MM.1S (cell line): ENCODE measurements around the gene NCBP2.

ENCODE experiments used
- DNase-seq: peaks from one replicate; pipeline ENCODE4 v3.0.0-alpha.2; 2015
- H2AFZ ChIP-seq: fragments of 300-600 bp; sonication (generic); 2 replicates; pipeline ENCODE4 v1.6.0; 2016; ENCODE audit warnings: antibody characterized with exemption, low read length
- H3F3A ChIP-seq: fragments of 300-600 bp; sonication (generic); 2 replicates; pipeline ENCODE4 v1.6.1; 2016; ENCODE audit warnings: mild to moderate bottlenecking, antibody characterized with exemption, low read length, moderate library complexity, mixed read lengths; ENCODE audit not compliant: insufficient read depth
- H3K27ac ChIP-seq: fragments of 300-600 bp; sonication (generic); 2 replicates; pipeline ENCODE4 v1.5.1; 2016; ENCODE audit warnings: mild to moderate bottlenecking, low read length
- H3K27me3 ChIP-seq: fragments of 300-600 bp; sonication (generic); replicated peaks from 2 replicates; pipeline ENCODE4 v1.6.0; 2016; ENCODE audit warnings: low read length; ENCODE audit not compliant: insufficient read depth
- H3K36me3 ChIP-seq: fragments of 300-600 bp; sonication (generic); replicated peaks from 2 replicates; pipeline ENCODE4 v1.6.1; 2016; ENCODE audit warnings: mild to moderate bottlenecking, low read length, mixed read lengths; ENCODE audit not compliant: insufficient read depth
- H3K4me1 ChIP-seq: fragments of 300-600 bp; sonication (generic); 2 replicates; pipeline ENCODE4 v1.6.1; 2016; ENCODE audit warnings: low read length, mixed read lengths
- H3K4me2 ChIP-seq: fragments of 300-600 bp; sonication (generic); 2 replicates; pipeline ENCODE4 v1.6.0; 2016; ENCODE audit warnings: low read depth, low read length
- H3K4me3 ChIP-seq: fragments of 300-600 bp; sonication (generic); 2 replicates; pipeline ENCODE4 v1.5.1; 2016; ENCODE audit warnings: low read length, mixed read lengths
- H3K79me2 ChIP-seq: fragments of 300-600 bp; sonication (generic); 2 replicates; pipeline ENCODE4 v1.6.1; 2016; ENCODE audit warnings: mixed run types, low read length, mixed read lengths
- H3K9ac ChIP-seq: fragments of 300-600 bp; sonication (generic); 2 replicates; pipeline ENCODE4 v1.6.1; 2016; ENCODE audit warnings: low read length, mixed read lengths
- H3K9me2 ChIP-seq: fragments of 300-600 bp; sonication (generic); replicated peaks from 2 replicates; pipeline ENCODE4 v1.6.1; 2016; ENCODE audit warnings: mild to moderate bottlenecking, low read length, mixed read lengths; ENCODE audit not compliant: insufficient read depth
- H3K9me3 ChIP-seq: fragments of 300-600 bp; sonication (generic); replicated peaks from 2 replicates; pipeline ENCODE4 v1.6.1; 2016; ENCODE audit warnings: mild to moderate bottlenecking, low read length, mixed read lengths; ENCODE audit not compliant: insufficient read depth
- H4K20me1 ChIP-seq: fragments of 300-600 bp; sonication (generic); 2 replicates; pipeline ENCODE4 v1.6.1; 2016; ENCODE audit warnings: mild to moderate bottlenecking, low read length, moderate library complexity, mixed read lengths; ENCODE audit not compliant: insufficient read depth
- CTCF ChIP-seq: fragments of 300-600 bp; sonication (generic); IDR thresholded peaks from 2 replicates; pipeline ENCODE4 v1.5.1; 2016; ENCODE audit warnings: antibody characterized with exemption, low read length, mixed read lengths
- EZH2 ChIP-seq: fragments of 300-600 bp; sonication (generic); optimal IDR thresholded peaks from 2 replicates; pipeline ENCODE3; 2017; ENCODE audit warnings: low read depth, mild to moderate bottlenecking, antibody characterized with exemption, low read length, mixed read lengths
- EZH2phosphoT487 ChIP-seq: fragments of 300-600 bp; sonication (generic); IDR thresholded peaks from 2 replicates; pipeline ENCODE4 v1.6.1; 2018; ENCODE audit warnings: antibody characterized with exemption, low read length

NCBP2 gene

GRCh38 chr3:196938124-196938523 is 4.2 kb downstream of the NCBP2 start:
- H3K4me2 ChIP-seq = no peak overlapping the region
- H3K36me3 ChIP-seq = peaks cover 28% of the 10 kb centered on the region
- H3K9me3 ChIP-seq = no peaks in the 10 kb centered on the region
- H4K20me1 ChIP-seq = no peaks in the 10 kb centered on the region
- H3K27ac ChIP-seq = no peak overlapping the region
- no peak overlapping the region for H3K4me3 ChIP-seq
- peaks cover 4% of the 10 kb centered on the region; the same call in 1 of the 2 replicates for H3K4me1 ChIP-seq
- H3K9ac ChIP-seq = no peak overlapping the region
- no peak for DNase-seq
- TF ChIP-seq CTCF (no peak), EZH2 (no peak), EZH2phosphoT487 (no peak)
- no peaks in the 10 kb centered on the region for H3K27me3 ChIP-seq
- peaks cover 13% of the 10 kb centered on the region for H3F3A ChIP-seq
- H3K9me2 ChIP-seq = no peaks in the 10 kb centered on the region
- peaks cover 51% of the 10 kb centered on the region for H3K79me2 ChIP-seq
- no peak overlapping the region for H2AFZ ChIP-seq

DNA sequence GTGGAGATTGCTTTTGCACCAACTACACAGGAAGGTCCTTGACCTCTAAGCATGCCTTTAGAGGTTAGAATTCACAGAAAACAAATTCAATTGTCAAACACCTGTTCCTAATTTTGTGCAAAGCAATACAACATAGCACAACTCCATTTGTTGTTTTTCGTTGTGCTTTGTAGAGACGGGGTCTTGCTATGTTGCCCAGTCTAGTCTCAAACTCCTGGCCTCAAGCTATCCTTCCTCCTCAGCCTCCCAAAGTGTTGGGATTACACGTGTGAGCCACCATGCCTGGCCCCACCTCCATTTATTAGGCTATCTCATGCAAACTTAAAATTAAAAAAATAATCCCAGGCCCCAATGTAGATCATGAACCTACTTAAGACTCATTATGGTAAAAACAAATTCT is 6.0 kb downstream of the NCBP2 start:
- DNase-seq = no peak
- H4K20me1 ChIP-seq = no peaks in the 10 kb centered on the region
- no peaks in the 10 kb centered on the region for H3K9me3 ChIP-seq
- no peak overlapping the region for H2AFZ ChIP-seq
- no peaks in the 10 kb centered on the region for H3K9me2 ChIP-seq
- H3K9ac ChIP-seq = no peak overlapping the region
- H3K79me2 ChIP-seq = peaks cover 35% of the 10 kb centered on the region
- no peak overlapping the region for H3K27ac ChIP-seq
- H3F3A ChIP-seq = peaks cover 16% of the 10 kb centered on the region; the same call in 1 of the 2 replicates
- peaks cover 4% of the 10 kb centered on the region; the same call in 1 of the 2 replicates for H3K4me1 ChIP-seq
- TF ChIP-seq EZH2phosphoT487 (no peak), EZH2 (no peak), CTCF (no peak)
- no peak overlapping the region for H3K4me2 ChIP-seq
- H3K27me3 ChIP-seq = no peaks in the 10 kb centered on the region
- H3K36me3 ChIP-seq = peaks cover 35% of the 10 kb centered on the region
- no peak overlapping the region for H3K4me3 ChIP-seq

GRCh38 chr3:196932600-196932999 is 9.7 kb downstream of the NCBP2 start:
- Histone ChIP-seq H3F3A (peaks cover 9% of the 10 kb centered on the region; the same call in 1 of the 2 replicates), H3K36me3 (peaks cover 28% of the 10 kb centered on the region), H3K9me3 (no peaks in the 10 kb centered on the region), H3K9me2 (no peaks in the 10 kb centered on the region), H3K9ac (no peak overlapping the region), H3K4me1 (no peaks in the 10 kb centered on the region), H3K79me2 (no peaks in the 10 kb centered on the region), H3K27me3 (no peaks in the 10 kb centered on the region), H4K20me1 (no peaks in the 10 kb centered on the region), H3K4me3 (no peak overlapping the region), H3K27ac (no peak overlapping the region), H2AFZ (no peak overlapping the region), H3K4me2 (no peak overlapping the region)
- TF ChIP-seq EZH2 (no peak), CTCF (no peak), EZH2phosphoT487 (no peak)
- DNase-seq = no peak
